H1 (cell line): Measurements from ENCODE around the gene OGFOD2. TPM values are rescaled to one million over a fixed set of nuclear protein-coding genes. Genes with fewer than 3 reads are reported as not detected.

Experiments
- CTCF ChIA-PET: fragments of 300-600 bp; sonication (Branson Sonifier 250); formaldehyde crosslinking; loops from one replicate; lab custom pipeline; 2021; ENCODE audit not compliant: partially characterized antibody; lab: Charles Lee
- POLR2A ChIA-PET: fragments of 300-600 bp; sonication (Branson Sonifier 250); formaldehyde crosslinking; loops from one replicate; lab custom pipeline; 2021; ENCODE audit warnings: inconsistent platforms; ENCODE audit not compliant: partially characterized antibody; lab: Charles Lee
- DNase-seq, 2 experiments: peaks; one replicate each; pipeline versions ENCODE4 v3.0.0 to v3.0.0-alpha.2; 2010 to 2022; ENCODE audit warnings: low spot score in 2 of 2, low read depth in 1 of 2, mixed read lengths in 1 of 2
- FAIRE-seq: peaks from 2 replicates; lab custom pipeline; 2011; peaks lifted over from hg19 to GRCh38; lab: Jason Lieb, UNC
- H2AFZ ChIP-seq: 2 replicates; pipeline ENCODE4 v1.8.1; 2012; ENCODE audit warnings: low read length, inconsistent platforms
- H2AK5ac ChIP-seq: 2 replicates; pipeline ENCODE4 v1.6.1; 2013; ENCODE audit warnings: low read depth, low read length
- H2BK120ac ChIP-seq: replicated peaks from 2 replicates; pipeline ENCODE3; 2013; ENCODE audit warnings: low read depth, low read length, inconsistent platforms
- H2BK12ac ChIP-seq: 2 replicates; pipeline ENCODE4 v1.6.1; 2013; ENCODE audit warnings: low read depth, low read length
- H2BK15ac ChIP-seq: 2 replicates; pipeline ENCODE4 v1.6.1; 2013; ENCODE audit warnings: low read length
- H2BK20ac ChIP-seq: 2 replicates; pipeline ENCODE4 v1.6.1; 2013; ENCODE audit warnings: low read length
- H2BK5ac ChIP-seq: 2 replicates; pipeline ENCODE4 v1.6.1; 2013; ENCODE audit warnings: low read depth, low read length
- H3K14ac ChIP-seq: 2 replicates; pipeline ENCODE4 v1.6.1; 2013; ENCODE audit warnings: inconsistent platforms; ENCODE audit not compliant: insufficient read length
- H3K18ac ChIP-seq: 2 replicates; pipeline ENCODE4 v1.6.1; 2013; ENCODE audit warnings: low read length; ENCODE audit errors: extremely low read depth
- H3K23ac ChIP-seq: 2 replicates; pipeline ENCODE4 v1.6.1; 2013; ENCODE audit warnings: inconsistent platforms; ENCODE audit not compliant: insufficient read length
- H3K23me2 ChIP-seq: 2 replicates; pipeline ENCODE4 v1.6.1; 2013; ENCODE audit warnings: low read depth, low read length
- H3K27ac ChIP-seq: 2 replicates; pipeline ENCODE4 v1.6.1; 2011; ENCODE audit warnings: low read depth, low read length, inconsistent platforms
- H3K27me3 ChIP-seq, 4 experiments: replicated peaks in 1 of 4; 1 replicate in 1 of 4; 2 replicates in 3 of 4; pipeline versions ENCODE4 v1.6.1 to v1.8.1; 2011 to 2013; ENCODE audit warnings: low read length in 3 of 4, mild to moderate bottlenecking in 3 of 4, inconsistent platforms in 2 of 4, mixed read lengths in 2 of 4, moderate library complexity in 1 of 4; ENCODE audit not compliant: control insufficient read depth in 3 of 4, insufficient read depth in 3 of 4; ENCODE audit errors: extremely low read depth in 1 of 4
- H3K36me3 ChIP-seq, 4 experiments: 2 replicates each; pipeline versions ENCODE4 v1.6.1 to v1.8.1; 2011 to 2013; ENCODE audit warnings: mild to moderate bottlenecking in 4 of 4, low read length in 3 of 4, moderate library complexity in 2 of 4, control low read depth in 1 of 4, inconsistent platforms in 1 of 4; ENCODE audit not compliant: insufficient read depth in 4 of 4, control insufficient read depth in 2 of 4
- H3K4ac ChIP-seq: replicated peaks from 2 replicates; pipeline ENCODE3; 2013; ENCODE audit warnings: low read length, low read depth, mixed read lengths, inconsistent platforms; ENCODE audit not compliant: insufficient read length
- H3K4me1 ChIP-seq, 4 experiments: replicated peaks in 1 of 4; 1 replicate in 1 of 4; 2 replicates in 3 of 4; pipeline versions ENCODE4 v1.6.1 to v1.8.1; 2011 to 2013; ENCODE audit warnings: low read length in 3 of 4, inconsistent platforms in 2 of 4, mixed read lengths in 1 of 4; ENCODE audit not compliant: insufficient read depth in 4 of 4, control insufficient read depth in 3 of 4
- H3K4me2 ChIP-seq, 2 experiments: 2 replicates each; pipeline versions ENCODE4 v1.6.1 to v1.8.1; 2011 to 2013; ENCODE audit warnings: low read depth in 2 of 2, low read length in 2 of 2, control low read depth in 1 of 2, inconsistent platforms in 1 of 2, mild to moderate bottlenecking in 1 of 2; ENCODE audit not compliant: insufficient read depth in 1 of 2
- H3K4me3 ChIP-seq, 4 experiments: fragments of 200-600, 300-600 bp in 1 of 4; sonication (generic), shearing (Covaris generic), sonication (Bioruptor Twin) in 1 of 4; 2 replicates each; pipeline versions ENCODE4 v1.5.1 to v1.8.1; 2011 to 2016; ENCODE audit warnings: low read length in 4 of 4, low read depth in 3 of 4, control low read depth in 2 of 4, inconsistent platforms in 2 of 4, mild to moderate bottlenecking in 2 of 4, mixed read lengths in 1 of 4, moderate library complexity in 1 of 4; ENCODE audit not compliant: insufficient read depth in 2 of 4; ENCODE audit errors: extremely low read depth in 1 of 4
- H3K56ac ChIP-seq: replicated peaks from 2 replicates; pipeline ENCODE3; 2013; ENCODE audit warnings: low read depth, mild to moderate bottlenecking, mixed read lengths, low read length, inconsistent platforms; ENCODE audit not compliant: insufficient read length
- H3K79me1 ChIP-seq: 2 replicates; pipeline ENCODE4 v1.6.1; 2013; ENCODE audit warnings: low read depth, low read length, control low read depth
- H3K79me2 ChIP-seq, 2 experiments: 2 replicates each; pipeline versions ENCODE4 v1.6.1 to v1.8.1; 2012 to 2013; ENCODE audit warnings: low read length in 2 of 2, mild to moderate bottlenecking in 2 of 2, inconsistent platforms in 1 of 2; ENCODE audit not compliant: insufficient read depth in 2 of 2, control insufficient read depth in 1 of 2
- H3K9ac ChIP-seq, 4 experiments: replicated peaks in 1 of 4; 1 replicate in 1 of 4; 2 replicates in 3 of 4; pipeline versions ENCODE4 v1.6.1 to v1.8.1; 2011 to 2013; ENCODE audit warnings: low read depth in 3 of 4, low read length in 3 of 4, control low read depth in 2 of 4, mild to moderate bottlenecking in 2 of 4, moderate library complexity in 2 of 4, inconsistent platforms in 1 of 4; ENCODE audit errors: extremely low read depth in 1 of 4
- H3K9me3 ChIP-seq, 2 experiments: 2 replicates each; pipeline versions ENCODE4 v1.6.1 to v1.8.1; 2012 to 2013; ENCODE audit warnings: mild to moderate bottlenecking in 2 of 2, moderate library complexity in 2 of 2, control low read depth in 1 of 2, inconsistent platforms in 1 of 2, low read depth in 1 of 2, low read length in 1 of 2, mixed read lengths in 1 of 2; ENCODE audit not compliant: insufficient read depth in 2 of 2
- H4K20me1 ChIP-seq, 2 experiments: replicated peaks in 1 of 2; 2 replicates each; pipeline versions ENCODE3 to v1.8.1; 2011 to 2013; ENCODE audit warnings: inconsistent platforms in 2 of 2, low read length in 2 of 2, mild to moderate bottlenecking in 1 of 2; ENCODE audit not compliant: insufficient read depth in 2 of 2, control insufficient read depth in 1 of 2
- H4K5ac ChIP-seq: 2 replicates; pipeline ENCODE4 v1.6.1; 2013; ENCODE audit warnings: low read length, low read depth, mixed read lengths, inconsistent platforms; ENCODE audit not compliant: insufficient read length
- H4K8ac ChIP-seq: 2 replicates; pipeline ENCODE4 v1.8.0; 2013; ENCODE audit warnings: mild to moderate bottlenecking, moderate library complexity, low read length, inconsistent platforms; ENCODE audit not compliant: insufficient read depth; ENCODE audit errors: extremely low read depth
- H4K91ac ChIP-seq: replicated peaks from 2 replicates; pipeline ENCODE3; 2013; ENCODE audit warnings: low read length, mixed read lengths, inconsistent platforms; ENCODE audit not compliant: insufficient read length
- ATF3 ChIP-seq: IDR thresholded peaks from 2 replicates; pipeline ENCODE4 v1.6.1; 2011; ENCODE audit warnings: low read depth, mild to moderate bottlenecking, low read length; ENCODE audit not compliant: insufficient read depth
- BACH1 ChIP-seq: IDR thresholded peaks from 2 replicates; pipeline ENCODE4 v1.6.1; 2012; ENCODE audit warnings: low read length, improper control_type of control experiment
- CTBP2 ChIP-seq: IDR thresholded peaks from 2 replicates; pipeline ENCODE4 v1.7.0; 2011; ENCODE audit warnings: borderline replicate concordance, mild to moderate bottlenecking, moderate library complexity, mixed read lengths, low read length; ENCODE audit not compliant: insufficient read depth, insufficient read length
- CTCF ChIP-seq, 3 experiments: IDR thresholded peaks; 1 replicate in 2 of 3; 2 replicates in 1 of 3; pipeline versions ENCODE4 v1.5.1 to v1.6.1; 2011; ENCODE audit warnings: low read length in 3 of 3, mild to moderate bottlenecking in 3 of 3, inconsistent platforms in 2 of 3, low read depth in 1 of 3, moderate library complexity in 1 of 3; ENCODE audit not compliant: insufficient read depth in 1 of 3; ENCODE audit errors: control extremely low read depth in 1 of 3
- HDAC2 ChIP-seq, 2 experiments: fragments of 300-600 bp in 1 of 2; sonication (generic) in 1 of 2; IDR thresholded peaks; 2 replicates each; pipeline ENCODE4 v1.6.1; 2011 to 2012; ENCODE audit warnings: low read depth in 2 of 2, low read length in 2 of 2, mild to moderate bottlenecking in 2 of 2, moderate library complexity in 2 of 2, borderline replicate concordance in 1 of 2, inconsistent platforms in 1 of 2
- TAF1 ChIP-seq: IDR thresholded peaks from 2 replicates; pipeline ENCODE4 v1.6.1; 2011; ENCODE audit warnings: mild to moderate bottlenecking, low read depth, low read length
- WGBS, 2 experiments: shearing (Covaris generic) in 1 of 2; methylation state at CpG; one replicate each; pipeline versions ENCODE4 v1.1.6 to v1.1.7; 2013 to 2015; ENCODE audit warnings: low lambda C conversion rate in 2 of 2, mixed read lengths in 2 of 2, inconsistent platforms in 1 of 2, low coverage in 1 of 2, missing lambda C conversion rate in 1 of 2; ENCODE audit not compliant: insufficient replicate concordance in 2 of 2, insufficient coverage in 1 of 2, insufficient read length in 1 of 2; ENCODE audit errors: extremely low coverage in 1 of 2, missing lambda C conversion rate in 1 of 2; 5-methylcytosine and 5-hydroxymethylcytosine counted together
- polyA plus RNA-seq, 7 experiments: library from polyadenylated mRNA; depleted of rRNA in 3 of 7; stranded (reverse) in 5 of 7; unstranded in 2 of 7; fragments of >200 nt in 5 of 7; fragments of 200-250 nt in 2 of 7; gene quantifications; 1 replicate in 5 of 7; 2 replicates in 1 of 7; 4 replicates in 1 of 7; pipeline versions ENCODE4 v1.2.1 to v1.2.3, GENCODE V29; 2011 to 2013; ENCODE audit warnings: missing spikeins in 2 of 7, mixed read lengths in 2 of 7
- total RNA-seq: library from RNA; stranded (reverse); fragmentation: NEBNext Ultra II Directional; extraction: Animal tissue kit (Norgen Biotek cat#: 25700); gene quantifications from 2 replicates; pipeline ENCODE4 v1.2.1, GENCODE V29; 2021

The OGFOD2 gene
- total and polyA plus RNA-seq, 2 of the 8 experiments (the other 6 are each of a cell fraction or from before 2014, with no cell fraction given), result 17.3 to 20.3 TPM

GRCh38 chr12:122946690-122947341 lies 28.2 kb upstream of the OGFOD2 start:
- no peak overlapping the region for H3K4ac ChIP-seq
- H3K14ac ChIP-seq, result no peak overlapping the region
- no peak for TF ChIP-seq BACH1
- TF ChIP-seq CTBP2, result no peak
- no peak for TF ChIP-seq ATF3
- TF ChIP-seq HDAC2 (IDR thresholded peaks at IDR 0.05; ENCODE audit: borderline replicate concordance in 1 of 2, low read depth in 2 of 2, low read length in 2 of 2), result no peak
- TF ChIP-seq CTCF (IDR thresholded peaks at IDR 0.05; ENCODE audit: control extremely low read depth in 1 of 3, insufficient read depth in 1 of 3, low read depth in 1 of 3, low read length in 3 of 3), result peak in 1 of 3 experiments; percentile 7; a peak in 1 of 4 replicates
- no peak for TF ChIP-seq TAF1
- CTCF ChIA-PET, result interaction anchor here (0.6 to 21.5 kb wide), 11 partner anchors 10 to 296 kb away, joined by 3 to 473 read pairs (median 3); no protein-coding TSS in a partner anchor
- H3K4me1 ChIP-seq, result no peaks in the 10 kb centered on the region
- no peak overlapping the region for H4K5ac ChIP-seq
- no peak overlapping the region for H3K4me3 ChIP-seq
- H2BK5ac ChIP-seq, result no peak overlapping the region
- no peak overlapping the region for H3K23ac ChIP-seq
- peak overlapping the region; percentile 20 for H4K8ac ChIP-seq
- H2BK120ac ChIP-seq, result no peak overlapping the region
- H3K79me1 ChIP-seq, result no peaks in the 10 kb centered on the region
- H3K23me2 ChIP-seq, result no peaks in the 10 kb centered on the region
- H4K91ac ChIP-seq, result no peak overlapping the region
- H3K36me3 ChIP-seq, result no peaks in the 10 kb centered on the region
- H3K9ac ChIP-seq, result no peak overlapping the region
- no peak overlapping the region for H3K4me2 ChIP-seq
- H2AK5ac ChIP-seq, result no peak overlapping the region
- H3K79me2 ChIP-seq, result no peaks in the 10 kb centered on the region
- no peak overlapping the region for H2BK12ac ChIP-seq
- POLR2A ChIA-PET, result interaction anchor here (0.6 to 1.4 kb wide), 3 partner anchors 10 to 84 kb away, joined by 3 read pairs; no protein-coding TSS in a partner anchor
- DNase-seq (no peak), FAIRE-seq (no peak)
- no peak overlapping the region for H3K18ac ChIP-seq
- H2BK15ac ChIP-seq, result no peak overlapping the region
- peaks cover 0 to 11% of the 10 kb centered on the region in 2 experiments for H4K20me1 ChIP-seq
- H3K9me3 ChIP-seq, result no peaks in the 10 kb centered on the region
- no peaks in the 10 kb centered on the region for H3K27me3 ChIP-seq
- no peak overlapping the region for H2AFZ ChIP-seq
- WGBS, 2 experiments, result 89% methylated on average over 9 of the region's 10 CpGs; no CpG with 5 or more reads in 1 of the 2 experiments
- no peak overlapping the region for H3K27ac ChIP-seq
- H3K56ac ChIP-seq, result no peak overlapping the region
- H2BK20ac ChIP-seq, result no peak overlapping the region
